Measurements from ENCODE around the gene SERINC3. TPM values are rescaled to one million over a fixed set of nuclear protein-coding genes. Genes with fewer than 3 reads are reported as not detected.
A peak's percentile ranks its signal among the peaks of the same experiment; 100 is the strongest.
"Not testable (repeated sequence)": the region's sequence is repeated elsewhere in the genome, so short reads cannot be mapped to it uniquely, and the experiment has no call there.

The SERINC3 gene
- 105 TPM for polyA plus RNA-seq (2013, experiment 1 of 2)
- 96.5 TPM for polyA plus RNA-seq (2013, experiment 2 of 2)

GRCh38 chr20:44521484-44522481 is at the start of gene SERINC3:
TSS of gene SERINC3 (minus strand) at chr20:44522070. CDS start at chr20:44521951, 119 bp downstream.
- peak within 1 kb of the TSS; percentile 94 for H3K4me3 ChIP-seq (ENCODE audit: extremely low read depth, insufficient read depth, low read length, poor library complexity, severe bottlenecking)
- H3K9me3 ChIP-seq (ENCODE audit: control insufficient read depth, low read length): no peaks in the 10 kb centered on the region
- H3K36me3 ChIP-seq (ENCODE audit: control insufficient read depth, insufficient read depth, low read length): peaks cover 25% of the 10 kb centered on the region
- H3K27ac ChIP-seq (ENCODE audit: low read depth, low read length, severe bottlenecking): peak within 1 kb of the TSS; percentile 97
- 1% methylated on average over 41 to 47 of the region's 49 CpGs for WGBS, 2 experiments (ENCODE audit: insufficient coverage in 2 of 2)
- peaks cover 50% of the 10 kb centered on the region for H3K4me1 ChIP-seq (ENCODE audit: control insufficient read depth, insufficient read depth, low read length, poor library complexity, severe bottlenecking)

- Histone ChIP-seq H3K4me1 (ENCODE audit: control insufficient read depth, insufficient read depth, low read length, poor library complexity, severe bottlenecking) (peaks cover 18% of the 10 kb centered on the region), H3K4me3 (ENCODE audit: extremely low read depth, insufficient read depth, low read length, poor library complexity, severe bottlenecking) (no peak overlapping the region), H3K9me3 (ENCODE audit: control insufficient read depth, low read length) (no peaks in the 10 kb centered on the region), H3K36me3 (ENCODE audit: control insufficient read depth, insufficient read depth, low read length) (no peaks in the 10 kb centered on the region), H3K27ac (ENCODE audit: low read depth, low read length, severe bottlenecking) (peak overlapping the region; percentile 84)
- 88 to 90% methylated on average over 5 of the region's 6 CpGs for WGBS, 2 experiments (ENCODE audit: insufficient coverage in 2 of 2)
Observed at GRCh38 chr20:44571362-44571988, 49.6 kb upstream of the SERINC3 start.

- H3K4me1 ChIP-seq (ENCODE audit: control insufficient read depth, insufficient read depth, low read length, poor library complexity, severe bottlenecking): peaks cover 18% of the 10 kb centered on the region
- H3K4me3 ChIP-seq (ENCODE audit: extremely low read depth, insufficient read depth, low read length, poor library complexity, severe bottlenecking): no peak overlapping the region
- no CpG with 5 or more reads among the region's 1 CpG for WGBS, 2 experiments (ENCODE audit: insufficient coverage in 2 of 2)
- H3K36me3 ChIP-seq (ENCODE audit: control insufficient read depth, insufficient read depth, low read length): no peaks in the 10 kb centered on the region
- no peaks in the 10 kb centered on the region for H3K9me3 ChIP-seq (ENCODE audit: control insufficient read depth, low read length)
- H3K27ac ChIP-seq (ENCODE audit: low read depth, low read length, severe bottlenecking): no peak overlapping the region
Observed at GRCh38 chr20:44570367-44570766, 48.5 kb upstream of the SERINC3 start.

GRCh38 chr20:44566811-44567210 is 44.9 kb upstream of the SERINC3 start:
- Histone ChIP-seq H3K4me3 (ENCODE audit: extremely low read depth, insufficient read depth, low read length, poor library complexity, severe bottlenecking) (no peak overlapping the region), H3K27ac (ENCODE audit: low read depth, low read length, severe bottlenecking) (no peak overlapping the region), H3K36me3 (ENCODE audit: control insufficient read depth, insufficient read depth, low read length) (no peaks in the 10 kb centered on the region), H3K9me3 (ENCODE audit: control insufficient read depth, low read length) (no peaks in the 10 kb centered on the region), H3K4me1 (ENCODE audit: control insufficient read depth, insufficient read depth, low read length, poor library complexity, severe bottlenecking) (peaks cover 7% of the 10 kb centered on the region)

GRCh38 chr20:44566018-44566417 is 44.1 kb upstream of the SERINC3 start:
- Histone ChIP-seq H3K36me3 (ENCODE audit: control insufficient read depth, insufficient read depth, low read length) (no peaks in the 10 kb centered on the region), H3K9me3 (ENCODE audit: control insufficient read depth, low read length) (no peaks in the 10 kb centered on the region), H3K4me3 (ENCODE audit: extremely low read depth, insufficient read depth, low read length, poor library complexity, severe bottlenecking) (no peak overlapping the region), H3K27ac (ENCODE audit: low read depth, low read length, severe bottlenecking) (no peak overlapping the region), H3K4me1 (ENCODE audit: control insufficient read depth, insufficient read depth, low read length, poor library complexity, severe bottlenecking) (no peaks in the 10 kb centered on the region)
- WGBS, 2 experiments (ENCODE audit: insufficient coverage in 2 of 2): 100% methylated on average over 2 of the region's 3 CpGs; no CpG with 5 or more reads in 1 of the 2 experiments

GRCh38 chr20:44561876-44562275 is 40.0 kb upstream of the SERINC3 start:
- H3K4me1 ChIP-seq (ENCODE audit: control insufficient read depth, insufficient read depth, low read length, poor library complexity, severe bottlenecking): no peaks in the 10 kb centered on the region
- H3K36me3 ChIP-seq (ENCODE audit: control insufficient read depth, insufficient read depth, low read length): no peaks in the 10 kb centered on the region
- no peaks in the 10 kb centered on the region for H3K9me3 ChIP-seq (ENCODE audit: control insufficient read depth, low read length)
- H3K27ac ChIP-seq (ENCODE audit: low read depth, low read length, severe bottlenecking): no peak overlapping the region
- no peak overlapping the region for H3K4me3 ChIP-seq (ENCODE audit: extremely low read depth, insufficient read depth, low read length, poor library complexity, severe bottlenecking)

- H3K9me3 ChIP-seq (ENCODE audit: control insufficient read depth, low read length); H3K4me1 ChIP-seq (ENCODE audit: control insufficient read depth, insufficient read depth, low read length, poor library complexity, severe bottlenecking); H3K27ac ChIP-seq (ENCODE audit: low read depth, low read length, severe bottlenecking); H3K36me3 ChIP-seq (ENCODE audit: control insufficient read depth, insufficient read depth, low read length); H3K4me3 ChIP-seq (ENCODE audit: extremely low read depth, insufficient read depth, low read length, poor library complexity, severe bottlenecking): not testable (repeated sequence)
- 86 to 93% methylated on average over 3 to 5 of the region's 6 CpGs for WGBS, 2 experiments (ENCODE audit: insufficient coverage in 2 of 2)
Observed at GRCh38 chr20:44560818-44561217, 38.9 kb upstream of the SERINC3 start.

GRCh38 chr20:44560229-44560628 is 38.4 kb upstream of the SERINC3 start:
- 85 to 100% methylated on average over 1 of the region's 2 CpGs for WGBS, 2 experiments (ENCODE audit: insufficient coverage in 2 of 2)
- Histone ChIP-seq H3K4me3 (ENCODE audit: extremely low read depth, insufficient read depth, low read length, poor library complexity, severe bottlenecking) (no peak overlapping the region), H3K9me3 (ENCODE audit: control insufficient read depth, low read length) (no peaks in the 10 kb centered on the region), H3K36me3 (ENCODE audit: control insufficient read depth, insufficient read depth, low read length) (no peaks in the 10 kb centered on the region), H3K27ac (ENCODE audit: low read depth, low read length, severe bottlenecking) (no peak overlapping the region), H3K4me1 (ENCODE audit: control insufficient read depth, insufficient read depth, low read length, poor library complexity, severe bottlenecking) (peaks cover 4% of the 10 kb centered on the region)

- H3K36me3 ChIP-seq (ENCODE audit: control insufficient read depth, insufficient read depth, low read length): no peaks in the 10 kb centered on the region
- no peaks in the 10 kb centered on the region for H3K9me3 ChIP-seq (ENCODE audit: control insufficient read depth, low read length)
- no peak overlapping the region for H3K27ac ChIP-seq (ENCODE audit: low read depth, low read length, severe bottlenecking)
- H3K4me1 ChIP-seq (ENCODE audit: control insufficient read depth, insufficient read depth, low read length, poor library complexity, severe bottlenecking): peaks cover 9% of the 10 kb centered on the region
- no peak overlapping the region for H3K4me3 ChIP-seq (ENCODE audit: extremely low read depth, insufficient read depth, low read length, poor library complexity, severe bottlenecking)
Observed at GRCh38 chr20:44559302-44559701, 37.4 kb upstream of the SERINC3 start.

- WGBS, 2 experiments (ENCODE audit: insufficient coverage in 2 of 2): 73 to 82% methylated on average over 2 to 3 of the region's 6 CpGs
- Histone ChIP-seq H3K36me3 (ENCODE audit: control insufficient read depth, insufficient read depth, low read length) (no peaks in the 10 kb centered on the region), H3K9me3 (ENCODE audit: control insufficient read depth, low read length) (no peaks in the 10 kb centered on the region), H3K4me3 (ENCODE audit: extremely low read depth, insufficient read depth, low read length, poor library complexity, severe bottlenecking) (no peak overlapping the region), H3K27ac (ENCODE audit: low read depth, low read length, severe bottlenecking) (peak overlapping the region; percentile 96), H3K4me1 (ENCODE audit: control insufficient read depth, insufficient read depth, low read length, poor library complexity, severe bottlenecking) (peaks cover 44% of the 10 kb centered on the region)
Observed at GRCh38 chr20:44552950-44553908, 31.4 kb upstream of the SERINC3 start.
